ENCODE data around the gene SECISBP2.

GRCh38 chr9:89284076-89284475 lies 34.2 kb upstream of the SECISBP2 start:
- TF ChIP-seq CTCF (IDR thresholded peaks at IDR 0.05) = no peak
- TF ChIP-seq EZH2 (IDR thresholded peaks at IDR 0.05; ENCODE audit: borderline replicate concordance, insufficient read depth, low read depth, low read length, poor library complexity, severe bottlenecking) = no peak
